Nucleus accumbens (tissue), 56 donors: ENCODE measurements around the gene RNH1.
"Not testable (repeated sequence)": the region's sequence is repeated elsewhere in the genome, so short reads cannot be mapped to it uniquely, and the experiment has no call there.

Experiments
- DNase-seq, 56 donors: peaks; one replicate each; lab custom pipeline; 2025; lab: John Stamatoyannopoulos, UW

The RNH1 gene

GRCh38 chr11:526192-526591 lies 19.1 kb upstream of the RNH1 start:
- no peak for DNase-seq

- no peak for DNase-seq
Measured at GRCh38 chr11:521177-521688, 14.2 kb upstream of the RNH1 start.

- no peak for DNase-seq
Measured at GRCh38 chr11:520428-521176, 13.6 kb upstream of the RNH1 start.

GRCh38 chr11:518463-519202 lies 11.6 kb upstream of the RNH1 start:
- DNase-seq = peak in 2 of 56 donors; percentile 65 to 70

GRCh38 chr11:516918-517685 lies 10.1 kb upstream of the RNH1 start:
- DNase-seq = not testable (repeated sequence)

- no peak for DNase-seq
Measured at GRCh38 chr11:516400-516799, 9.4 kb upstream of the RNH1 start.

- no peak for DNase-seq
Measured at GRCh38 chr11:515131-515530, 8.1 kb upstream of the RNH1 start.

GRCh38 chr11:514606-515005 lies 7.6 kb upstream of the RNH1 start:
- no peak for DNase-seq

GRCh38 chr11:512761-513595 lies 5.9 kb upstream of the RNH1 start:
- no peak for DNase-seq

- DNase-seq = no peak
Measured at GRCh38 chr11:508956-509355, 1.9 kb upstream of the RNH1 start.

- DNase-seq = peak in 1 of 56 donors; percentile 63
Measured at GRCh38 chr11:507727-508515, 879 bp upstream of the RNH1 start.

GRCh38 chr11:506238-506994 lies 626 bp downstream of the RNH1 start:
- DNase-seq = peak; percentile 80 to 99 (median 96)

GRCh38 chr11:504994-505344 lies 2.1 kb downstream of the RNH1 start:
- DNase-seq = no peak

GRCh38 chr11:504053-504993 lies 2.7 kb downstream of the RNH1 start:
- peak in 4 of 56 donors; percentile 6 to 62 (median 47) for DNase-seq

- peak in 54 of 56 donors; percentile 26 to 94 (median 78) for DNase-seq
Measured at GRCh38 chr11:503179-503981, 3.7 kb downstream of the RNH1 start.
